HUES48 (cell line): ENCODE results near the gene CCDC13.
A peak's percentile ranks its signal among the peaks of the same experiment; 100 is the strongest.

ENCODE experiments used
- H3K27ac ChIP-seq: one replicate; pipeline ENCODE4 v1.7.0; 2013; ENCODE audit warnings: low read depth, low read length, inconsistent platforms
- H3K27me3 ChIP-seq: 2 replicates; pipeline ENCODE4 v1.6.1; 2013; ENCODE audit warnings: mild to moderate bottlenecking, low read length; ENCODE audit not compliant: control insufficient read depth, insufficient read depth
- H3K36me3 ChIP-seq: 2 replicates; pipeline ENCODE4 v1.6.1; 2013; ENCODE audit warnings: low read length; ENCODE audit not compliant: control insufficient read depth, insufficient read depth
- H3K4me1 ChIP-seq: 2 replicates; pipeline ENCODE4 v1.6.1; 2013; ENCODE audit warnings: mild to moderate bottlenecking, low read length; ENCODE audit not compliant: control insufficient read depth, insufficient read depth
- H3K4me3 ChIP-seq: 2 replicates; pipeline ENCODE4 v1.5.1; 2013; ENCODE audit warnings: mild to moderate bottlenecking, low read depth, low read length
- H3K9ac ChIP-seq: 2 replicates; pipeline ENCODE4 v1.6.1; 2013; ENCODE audit warnings: mild to moderate bottlenecking, low read depth, low read length, moderate library complexity
- H3K9me3 ChIP-seq: 2 replicates; pipeline ENCODE4 v1.6.1; 2013; ENCODE audit warnings: low read length; ENCODE audit not compliant: control insufficient read depth, insufficient read depth

The CCDC13 gene

GRCh38 chr3:42807929-42808328 is 34.9 kb upstream of the CCDC13 start:
- H3K4me3 ChIP-seq, result no peak overlapping the region
- no peaks in the 10 kb centered on the region for H3K36me3 ChIP-seq
- peaks cover 19% of the 10 kb centered on the region for H3K27me3 ChIP-seq
- peaks cover 17% of the 10 kb centered on the region for H3K4me1 ChIP-seq
- H3K9ac ChIP-seq, result no peak overlapping the region
- no peak overlapping the region for H3K27ac ChIP-seq
- no peaks in the 10 kb centered on the region for H3K9me3 ChIP-seq

GRCh38 chr3:42805141-42805821 is 32.2 kb upstream of the CCDC13 start:
- Histone ChIP-seq H3K4me3 (peak overlapping the region; percentile 84), H3K9ac (no peak overlapping the region), H3K27me3 (peaks cover 19% of the 10 kb centered on the region), H3K27ac (peak overlapping the region; percentile 86), H3K9me3 (no peaks in the 10 kb centered on the region), H3K4me1 (peaks cover 22% of the 10 kb centered on the region), H3K36me3 (peaks cover 7% of the 10 kb centered on the region; the same call in 1 of the 2 replicates)

- Histone ChIP-seq H3K4me1 (peaks cover 24% of the 10 kb centered on the region), H3K36me3 (peaks cover 7% of the 10 kb centered on the region; the same call in 1 of the 2 replicates), H3K9me3 (no peaks in the 10 kb centered on the region), H3K27ac (peak overlapping the region; percentile 86), H3K9ac (peak overlapping the region; percentile 40; the same call in 1 of the 2 replicates), H3K4me3 (peak overlapping the region; percentile 84), H3K27me3 (peaks cover 19% of the 10 kb centered on the region)
These were observed 31.7 kb upstream of the CCDC13 start for GRCh38 chr3:42804831-42805132.

GRCh38 chr3:42804106-42804830 is 31.2 kb upstream of the CCDC13 start, which contains the start of gene HIGD1A:
TSS of gene HIGD1A (minus strand) at chr3:42804490. CDS start at chr3:42794253, 10,237 bp downstream.
- Histone ChIP-seq H3K4me1 (peaks cover 29% of the 10 kb centered on the region), H3K9me3 (no peaks in the 10 kb centered on the region), H3K27ac (peak within 1 kb of the TSS; percentile 86), H3K27me3 (peaks cover 19% of the 10 kb centered on the region), H3K9ac (peak within 1 kb of the TSS; percentile 81), H3K36me3 (peaks cover 7% of the 10 kb centered on the region; the same call in 1 of the 2 replicates), H3K4me3 (peak within 1 kb of the TSS; percentile 84)

DNA sequence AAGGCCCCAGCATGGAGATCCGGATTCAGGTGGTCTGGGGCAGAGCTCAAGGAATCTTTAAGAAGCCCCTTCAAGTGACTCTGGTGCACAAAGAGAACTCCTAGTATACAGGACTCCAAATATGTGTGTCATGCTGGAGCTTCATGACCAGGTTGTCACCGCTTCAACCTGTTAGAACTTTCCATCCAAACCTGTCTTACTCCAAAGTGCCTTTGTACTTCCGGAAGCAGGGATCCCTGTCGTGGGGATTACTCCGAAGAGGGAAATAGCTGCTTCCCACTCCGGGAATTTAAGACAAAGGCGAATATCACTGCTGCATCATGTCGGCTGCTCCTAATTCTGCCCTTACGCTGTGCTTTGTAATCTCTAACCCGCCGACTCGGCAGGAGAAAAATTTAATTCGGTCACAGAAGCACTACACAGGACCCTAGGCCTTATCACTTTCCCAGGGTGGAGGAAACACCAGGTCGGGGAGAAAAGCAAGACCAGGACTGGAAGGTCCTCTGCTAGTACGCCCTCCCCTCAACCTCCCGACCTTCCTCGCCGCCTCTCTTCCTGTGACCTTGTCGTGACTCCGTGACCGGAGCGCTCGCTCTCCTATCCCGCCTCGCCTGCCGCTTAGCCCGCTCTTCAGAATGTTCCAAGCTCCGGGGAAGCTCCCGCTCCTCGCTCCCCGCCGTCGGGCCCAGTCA is 30.5 kb upstream of the CCDC13 start:
- peaks cover 19% of the 10 kb centered on the region for H3K27me3 ChIP-seq
- peak overlapping the region; percentile 84 for H3K4me3 ChIP-seq
- H3K4me1 ChIP-seq, result peaks cover 30% of the 10 kb centered on the region
- peaks cover 7% of the 10 kb centered on the region; the same call in 1 of the 2 replicates for H3K36me3 ChIP-seq
- H3K9ac ChIP-seq, result peak overlapping the region; percentile 81
- H3K27ac ChIP-seq, result peak overlapping the region; percentile 86
- no peaks in the 10 kb centered on the region for H3K9me3 ChIP-seq

- H3K4me1 ChIP-seq, result peaks cover 30% of the 10 kb centered on the region
- H3K9me3 ChIP-seq, result no peaks in the 10 kb centered on the region
- H3K27ac ChIP-seq, result peak overlapping the region; percentile 86
- peak overlapping the region; percentile 84 for H3K4me3 ChIP-seq
- peaks cover 7% of the 10 kb centered on the region; the same call in 1 of the 2 replicates for H3K36me3 ChIP-seq
- H3K27me3 ChIP-seq, result peaks cover 19% of the 10 kb centered on the region
- peak overlapping the region; percentile 81 for H3K9ac ChIP-seq
These were observed 29.9 kb upstream of the CCDC13 start for GRCh38 chr3:42802876-42803413.

- peaks cover 7% of the 10 kb centered on the region; the same call in 1 of the 2 replicates for H3K36me3 ChIP-seq
- no peaks in the 10 kb centered on the region for H3K9me3 ChIP-seq
- peaks cover 19% of the 10 kb centered on the region for H3K27me3 ChIP-seq
- H3K9ac ChIP-seq, result no peak overlapping the region
- no peak overlapping the region for H3K27ac ChIP-seq
- H3K4me1 ChIP-seq, result peaks cover 24% of the 10 kb centered on the region
- no peak overlapping the region for H3K4me3 ChIP-seq
These were observed 28.7 kb upstream of the CCDC13 start for GRCh38 chr3:42801784-42802183.

DNA sequence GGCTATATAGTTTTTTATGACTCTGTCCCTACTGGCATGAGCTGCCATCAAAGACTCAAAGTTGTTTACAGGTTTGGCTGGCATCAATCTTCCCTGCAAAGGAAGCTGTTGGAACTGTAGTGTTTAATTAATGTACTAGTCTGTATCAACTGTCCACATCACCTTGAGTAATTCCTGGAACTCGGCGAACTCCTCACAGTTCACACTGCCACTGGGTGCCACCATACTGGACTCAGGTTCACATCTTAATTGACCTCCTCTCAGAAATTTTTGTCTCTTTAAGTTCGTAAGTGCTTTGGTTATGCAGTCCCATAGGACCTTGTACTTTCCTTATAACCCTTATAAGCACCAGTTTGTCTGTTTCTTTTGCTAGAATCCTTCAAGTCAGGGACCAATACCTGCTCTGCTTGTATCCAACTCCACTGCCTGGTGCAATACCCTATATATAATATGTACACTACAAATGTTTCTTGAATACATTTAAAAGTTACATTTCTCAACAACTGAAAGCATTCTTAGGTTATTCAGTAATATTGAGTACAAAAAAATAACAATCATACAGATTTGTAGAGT is 28.1 kb upstream of the CCDC13 start:
- Histone ChIP-seq H3K27ac (no peak overlapping the region), H3K9ac (no peak overlapping the region), H3K27me3 (peaks cover 15% of the 10 kb centered on the region), H3K4me1 (peaks cover 28% of the 10 kb centered on the region), H3K4me3 (no peak overlapping the region; the same call in 1 of the 2 replicates), H3K9me3 (no peaks in the 10 kb centered on the region), H3K36me3 (peaks cover 7% of the 10 kb centered on the region; the same call in 1 of the 2 replicates)

GRCh38 chr3:42800251-42800650 is 27.2 kb upstream of the CCDC13 start:
- peaks cover 7% of the 10 kb centered on the region; the same call in 1 of the 2 replicates for H3K36me3 ChIP-seq
- H3K4me1 ChIP-seq, result peaks cover 29% of the 10 kb centered on the region
- H3K9me3 ChIP-seq, result no peaks in the 10 kb centered on the region
- H3K4me3 ChIP-seq, result no peak overlapping the region
- H3K27me3 ChIP-seq, result peaks cover 6% of the 10 kb centered on the region
- H3K27ac ChIP-seq, result no peak overlapping the region
- no peak overlapping the region for H3K9ac ChIP-seq

GRCh38 chr3:42799376-42799775 is 26.3 kb upstream of the CCDC13 start:
- Histone ChIP-seq H3K9me3 (no peaks in the 10 kb centered on the region), H3K4me1 (peaks cover 25% of the 10 kb centered on the region), H3K9ac (no peak overlapping the region), H3K4me3 (no peak overlapping the region), H3K36me3 (peaks cover 14% of the 10 kb centered on the region), H3K27me3 (no peaks in the 10 kb centered on the region), H3K27ac (peak overlapping the region; percentile 28)
